HG02852 (cell line): ENCODE data around the gene PABPN1L.

Source experiments
- ATAC-seq: cut with Tn5 transposase; IDR thresholded peaks from one replicate; pipeline ENCODE4 v1.9.1; 2021; ENCODE audit warnings: mild to moderate bottlenecking, moderate library complexity; ENCODE audit not compliant: unreplicated experiment

Gene PABPN1L, protein sequence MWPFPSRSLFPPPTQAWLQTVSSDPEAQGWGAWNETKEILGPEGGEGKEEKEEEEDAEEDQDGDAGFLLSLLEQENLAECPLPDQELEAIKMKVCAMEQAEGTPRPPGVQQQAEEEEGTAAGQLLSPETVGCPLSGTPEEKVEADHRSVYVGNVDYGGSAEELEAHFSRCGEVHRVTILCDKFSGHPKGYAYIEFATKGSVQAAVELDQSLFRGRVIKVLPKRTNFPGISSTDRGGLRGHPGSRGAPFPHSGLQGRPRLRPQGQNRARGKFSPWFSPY

GRCh38 chr16:88866151-88866920 lies at the start of gene PABPN1L:
TSS of gene PABPN1L (minus strand) at chr16:88866660. CDS start at chr16:88866606, 54 bp downstream.
- ATAC-seq, result no peak

DNA sequence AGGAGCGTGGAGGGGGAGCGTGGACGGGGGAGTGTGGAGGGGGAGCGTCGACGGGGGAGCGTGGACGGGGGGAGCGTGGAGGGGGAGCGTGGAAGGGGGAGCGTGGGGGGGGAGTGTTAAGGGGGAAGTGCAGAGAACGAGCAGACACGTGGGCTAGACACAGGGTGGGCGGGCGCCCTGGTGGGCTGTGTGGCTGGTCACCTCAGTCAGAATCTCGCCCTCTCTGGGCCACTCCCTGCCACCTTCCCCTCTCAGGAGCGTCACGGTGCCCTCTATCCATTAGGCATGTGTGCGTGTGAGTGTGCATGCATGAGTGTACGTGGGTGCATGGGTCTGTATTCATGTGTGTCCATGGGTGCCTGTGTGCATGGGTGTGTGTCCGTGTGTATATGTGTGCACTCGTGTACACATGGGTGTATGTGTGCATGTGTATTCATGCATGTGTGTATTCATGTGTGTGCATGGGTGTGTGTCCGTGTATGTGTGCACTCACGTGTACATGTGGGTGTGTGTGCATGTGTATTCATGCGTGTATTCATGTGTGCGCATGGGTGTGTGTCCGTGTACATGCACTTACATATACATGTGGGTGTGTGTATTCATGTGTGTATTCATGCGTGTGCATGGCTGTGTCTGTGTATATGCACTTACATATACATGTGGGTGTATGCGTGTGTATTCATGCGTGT lies 49.3 kb upstream of the PABPN1L start:
- ATAC-seq, result no peak

GRCh38 chr16:88914750-88915368 lies 48.4 kb upstream of the PABPN1L start:
- no peak for ATAC-seq

GRCh38 chr16:88913870-88914269 lies 47.4 kb upstream of the PABPN1L start:
- no peak for ATAC-seq

GRCh38 chr16:88913001-88913612 lies 46.6 kb upstream of the PABPN1L start:
- no peak for ATAC-seq

- no peak for ATAC-seq
These were observed 46.1 kb upstream of the PABPN1L start for GRCh38 chr16:88912556-88912955.

GRCh38 chr16:88911946-88912310 lies 45.5 kb upstream of the PABPN1L start:
- ATAC-seq, result no peak

GRCh38 chr16:88911136-88911945 lies 44.9 kb upstream of the PABPN1L start:
- ATAC-seq, result no peak

DNA sequence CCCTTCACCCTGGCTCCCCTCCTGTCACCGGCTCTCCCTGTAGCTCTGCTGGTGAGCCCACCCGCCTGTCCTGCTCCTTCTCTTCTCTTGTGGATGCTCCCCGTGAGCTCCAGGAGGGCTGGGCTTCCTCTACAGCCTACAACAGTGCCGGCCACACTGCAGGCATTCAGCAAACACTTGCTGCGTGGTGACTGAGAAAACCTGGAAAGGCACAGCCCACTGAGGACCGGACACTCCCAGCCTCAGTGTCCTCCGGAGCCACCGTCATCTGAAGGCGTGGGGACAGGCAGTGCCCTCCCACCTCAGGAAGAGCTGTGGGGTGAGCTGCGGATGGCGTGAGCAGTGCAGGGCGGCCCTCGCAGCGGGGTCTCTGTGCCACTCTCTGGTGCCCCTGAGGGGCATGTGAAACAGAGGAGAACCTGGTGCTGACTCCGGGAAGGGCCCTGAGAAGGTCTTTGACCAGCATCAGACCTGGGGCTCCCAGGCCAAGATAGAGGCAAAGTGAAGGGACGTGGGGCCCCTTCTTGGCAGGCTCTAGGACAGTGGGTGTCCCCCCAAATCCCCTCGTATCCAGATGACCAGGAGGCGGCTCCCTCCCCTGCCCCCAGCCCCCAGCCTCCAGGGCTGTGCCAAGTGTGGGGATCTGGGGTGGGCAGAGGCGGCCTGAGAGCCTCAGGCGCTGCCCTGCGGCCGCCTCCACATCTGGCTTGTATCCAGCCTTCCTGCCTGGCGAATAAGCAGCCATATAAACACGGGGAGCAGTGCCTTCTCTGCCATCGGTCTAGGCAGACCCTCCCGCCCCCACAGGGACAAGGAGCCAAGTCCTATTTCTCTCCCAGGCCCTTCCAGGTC lies 44.0 kb upstream of the PABPN1L start:
- no peak for ATAC-seq

- no peak for ATAC-seq
These were observed 43.2 kb upstream of the PABPN1L start for GRCh38 chr16:88909431-88910210.

GRCh38 chr16:88908307-88908706 lies 41.8 kb upstream of the PABPN1L start:
- no peak for ATAC-seq

GRCh38 chr16:88907768-88908167 lies 41.3 kb upstream of the PABPN1L start:
- ATAC-seq, result no peak

DNA sequence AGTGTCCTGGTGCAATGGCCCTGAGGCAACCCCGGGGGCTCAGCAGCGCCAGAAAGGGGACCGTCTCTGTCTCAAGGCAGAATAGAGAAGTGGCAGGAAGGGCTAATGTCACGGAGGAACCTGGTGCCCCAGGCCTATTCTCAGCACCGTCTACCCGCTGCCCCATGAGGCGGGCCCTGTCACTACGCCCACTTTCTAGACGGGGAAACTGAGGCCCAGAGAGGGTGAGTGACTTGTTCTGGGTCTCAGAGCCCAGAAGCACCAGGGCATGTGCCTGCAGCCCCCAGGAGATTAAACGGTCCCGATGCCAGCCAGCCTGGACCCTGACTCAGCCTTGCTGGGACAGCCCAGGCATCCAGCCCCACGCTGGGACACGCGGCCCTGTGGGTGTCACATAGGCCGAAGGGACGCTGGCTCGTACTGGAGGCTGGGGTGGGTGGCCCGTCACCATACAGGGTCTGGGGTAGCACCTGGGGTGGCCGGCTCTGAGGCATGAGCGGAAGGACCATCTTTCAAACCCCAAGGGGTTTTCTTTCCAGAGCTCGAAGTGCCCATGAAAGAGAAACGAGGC lies 40.2 kb upstream of the PABPN1L start:
- ATAC-seq, result no peak

DNA sequence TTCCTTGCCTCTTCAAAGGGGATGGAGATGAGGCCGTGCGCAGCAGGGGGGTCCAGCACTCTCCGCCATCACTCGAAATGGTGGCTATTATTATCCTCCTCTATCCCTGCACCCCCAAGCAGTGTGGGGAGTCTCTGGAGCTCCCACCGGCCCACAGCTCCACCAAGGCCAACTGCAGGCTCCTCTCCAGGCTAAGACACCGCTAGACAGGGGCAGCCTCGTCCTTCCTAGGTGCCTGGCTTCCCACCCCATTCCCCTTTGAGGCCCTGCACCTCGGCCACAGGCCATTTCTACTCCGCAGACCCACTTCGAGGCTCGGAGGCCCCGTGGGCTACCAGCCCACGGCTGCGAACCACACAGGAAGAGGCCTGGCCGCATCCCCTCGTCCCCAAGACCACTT lies 39.6 kb upstream of the PABPN1L start:
- no peak for ATAC-seq

- ATAC-seq, result no peak
These were observed 39.1 kb upstream of the PABPN1L start for GRCh38 chr16:88905563-88905962.

DNA sequence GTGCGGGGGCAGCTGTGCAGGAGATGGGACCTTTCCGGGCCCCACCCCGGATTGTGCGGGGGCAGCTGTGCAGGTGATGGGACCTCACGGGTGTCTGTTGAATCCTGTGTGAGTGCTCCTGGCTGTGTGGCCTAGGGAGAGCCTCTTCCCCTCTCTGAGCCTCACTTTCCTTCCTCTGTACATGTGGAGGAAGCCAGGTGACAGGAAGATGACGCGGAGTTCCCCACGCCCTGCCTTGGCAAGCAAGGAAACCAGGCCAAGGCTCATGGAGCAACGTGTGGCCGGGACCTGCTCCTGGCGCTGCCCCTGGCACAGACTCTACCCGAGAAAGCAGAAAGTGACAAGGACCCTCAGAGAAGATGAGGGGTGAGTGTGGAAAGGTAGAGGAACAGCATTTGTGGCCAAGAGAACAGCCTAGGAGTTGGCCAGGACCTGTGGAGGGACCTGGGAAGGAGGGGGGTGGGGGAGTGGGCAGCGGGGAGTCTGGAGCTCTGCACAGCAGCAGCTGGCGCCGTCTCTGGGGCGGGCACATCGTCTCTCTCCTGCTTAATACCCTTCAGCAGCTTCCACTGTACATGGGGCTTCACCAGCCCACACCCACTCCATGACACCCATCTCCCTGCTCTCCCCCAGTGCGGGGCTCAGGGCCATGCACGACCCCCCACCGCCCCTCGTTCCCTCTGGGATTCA lies 38.4 kb upstream of the PABPN1L start:
- ATAC-seq, result no peak

- no peak for ATAC-seq
These were observed 36.8 kb upstream of the PABPN1L start for GRCh38 chr16:88903267-88903666.

DNA sequence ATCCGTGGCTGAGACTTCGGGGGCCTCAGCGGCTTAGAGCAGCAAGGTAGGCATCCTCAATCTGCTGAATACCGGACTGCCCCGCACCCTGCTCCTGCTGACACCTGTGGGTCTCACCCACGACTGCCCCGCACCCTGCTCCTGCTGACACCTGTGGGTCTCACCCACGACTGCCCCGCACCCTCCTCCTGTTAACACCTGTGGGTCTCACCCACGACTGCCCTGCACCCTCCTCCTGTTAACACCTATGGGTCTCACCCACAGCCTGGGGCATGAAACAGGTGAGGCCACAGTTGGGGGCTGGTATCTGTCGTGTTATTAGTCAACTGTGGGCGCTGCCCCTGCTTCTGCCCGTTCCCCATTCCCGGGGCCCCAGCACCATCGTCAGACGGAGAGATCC lies 36.3 kb upstream of the PABPN1L start:
- no peak for ATAC-seq
